Measurements from ENCODE around the gene COPZ2.
"Not testable (repeated sequence)": the region's sequence is repeated elsewhere in the genome, so short reads cannot be mapped to it uniquely, and the experiment has no call there.

The COPZ2 gene

GRCh38 chr17:48037036-48037837 lies at the start of gene COPZ2:
COPZ2 (minus strand) TSS chr17:48037797; CDS start chr17:48037777, 20 bp downstream.
- DNase-seq (ENCODE audit: low read depth), result no peak
- TF ChIP-seq POLR2A (IDR thresholded peaks at IDR 0.05; ENCODE audit: extremely low read depth, insufficient read length) (no peak), MAX (IDR thresholded peaks at IDR 0.05; ENCODE audit: low read depth, low read length) (no peak), CTCF (IDR thresholded peaks at IDR 0.05; ENCODE audit: low read depth, low read length) (no peak), MYC (IDR thresholded peaks at IDR 0.05; ENCODE audit: low read depth, low read length) (no peak)
- H3K4me3 ChIP-seq (ENCODE audit: low read depth, low read length), result no peak within 1 kb of the TSS

- DNase-seq (ENCODE audit: low read depth), result no peak
- no peak overlapping the region for H3K4me3 ChIP-seq (ENCODE audit: low read depth, low read length)
- TF ChIP-seq CTCF (IDR thresholded peaks at IDR 0.05; ENCODE audit: low read depth, low read length), result no peak
- TF ChIP-seq MYC (IDR thresholded peaks at IDR 0.05; ENCODE audit: low read depth, low read length), result no peak
Observed at GRCh38 chr17:48084932-48085331, 47.3 kb upstream of the COPZ2 start.

- TF ChIP-seq MYC (IDR thresholded peaks at IDR 0.05; ENCODE audit: low read depth, low read length) (no peak), POLR2A (IDR thresholded peaks at IDR 0.05; ENCODE audit: extremely low read depth, insufficient read length) (no peak), CTCF (IDR thresholded peaks at IDR 0.05; ENCODE audit: low read depth, low read length) (no peak), MAX (IDR thresholded peaks at IDR 0.05; ENCODE audit: low read depth, low read length) (no peak)
- no peak for DNase-seq (ENCODE audit: low read depth)
- H3K4me3 ChIP-seq (ENCODE audit: low read depth, low read length), result no peak overlapping the region
Observed at GRCh38 chr17:48081858-48082257, 44.3 kb upstream of the COPZ2 start.

- H3K4me3 ChIP-seq (ENCODE audit: low read depth, low read length), result not testable (repeated sequence)
Observed at GRCh38 chr17:48077152-48077551, 39.6 kb upstream of the COPZ2 start.

GRCh38 chr17:48074322-48075081 lies 36.9 kb upstream of the COPZ2 start:
- H3K4me3 ChIP-seq (ENCODE audit: low read depth, low read length), result no peak overlapping the region
- TF ChIP-seq MAX (IDR thresholded peaks at IDR 0.05; ENCODE audit: low read depth, low read length), result no peak
- TF ChIP-seq POLR2A (IDR thresholded peaks at IDR 0.05; ENCODE audit: extremely low read depth, insufficient read length), result no peak
- TF ChIP-seq CTCF (IDR thresholded peaks at IDR 0.05; ENCODE audit: low read depth, low read length), result peak; percentile 59
- no peak for TF ChIP-seq MYC (IDR thresholded peaks at IDR 0.05; ENCODE audit: low read depth, low read length)
- DNase-seq (ENCODE audit: low read depth), result peak; percentile 69

More at GRCh38 chr17:48077152-48077551, 39.6 kb upstream of the COPZ2 start:
- DNase-seq (ENCODE audit: low read depth), result not testable (repeated sequence)

- not testable (repeated sequence) for DNase-seq (ENCODE audit: low read depth); H3K4me3 ChIP-seq (ENCODE audit: low read depth, low read length)
Observed at GRCh38 chr17:48073566-48074094, 36.0 kb upstream of the COPZ2 start.

- not testable (repeated sequence) for H3K4me3 ChIP-seq (ENCODE audit: low read depth, low read length); DNase-seq (ENCODE audit: low read depth)
Observed at GRCh38 chr17:48072811-48073210, 35.2 kb upstream of the COPZ2 start.
